Measurements from ENCODE around the gene CBLC.

GRCh38 chr19:44782729-44783128 is 5.0 kb downstream of the CBLC start:
- TF ChIP-seq CTCF (optimal IDR thresholded peaks at IDR 0.05 in 1 of 3, IDR thresholded peaks at IDR 0.05 in 1 of 3, conservative IDR thresholded peaks at IDR 0.05 in 1 of 3; ENCODE audit: extremely low read depth in 1 of 3, insufficient read depth in 2 of 3, low read length in 3 of 3) (no peak), EZH2 (IDR thresholded peaks at IDR 0.05; ENCODE audit: low read length) (no peak)

Data from keratinocyte (primary cell).